Measurements from ENCODE around the gene KRT81.
"Not testable (repeated sequence)": the region's sequence is repeated elsewhere in the genome, so short reads cannot be mapped to it uniquely, and the experiment has no call there.

Gene KRT81

DNA sequence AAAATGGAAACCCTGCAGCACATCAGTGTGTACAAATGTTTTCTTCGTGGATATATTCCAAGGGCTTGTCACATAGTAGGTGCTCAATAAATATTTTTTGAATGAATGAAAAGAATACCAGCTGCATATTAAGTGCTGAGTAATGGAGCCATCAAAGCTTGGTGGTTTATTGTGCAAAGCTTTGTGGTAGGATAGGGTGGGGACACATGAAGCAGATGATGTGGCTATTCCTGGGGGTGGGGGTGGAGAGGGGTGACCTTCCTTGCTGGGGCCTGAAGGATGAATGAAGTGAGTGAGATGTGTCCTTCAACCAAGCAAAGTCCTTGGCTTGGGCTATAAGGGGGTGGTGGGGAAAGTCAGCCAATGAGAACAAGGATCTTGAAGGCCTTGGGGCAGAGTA, 4.3 kb upstream of the KRT81 start:
- no peak for DNase-seq

DNA sequence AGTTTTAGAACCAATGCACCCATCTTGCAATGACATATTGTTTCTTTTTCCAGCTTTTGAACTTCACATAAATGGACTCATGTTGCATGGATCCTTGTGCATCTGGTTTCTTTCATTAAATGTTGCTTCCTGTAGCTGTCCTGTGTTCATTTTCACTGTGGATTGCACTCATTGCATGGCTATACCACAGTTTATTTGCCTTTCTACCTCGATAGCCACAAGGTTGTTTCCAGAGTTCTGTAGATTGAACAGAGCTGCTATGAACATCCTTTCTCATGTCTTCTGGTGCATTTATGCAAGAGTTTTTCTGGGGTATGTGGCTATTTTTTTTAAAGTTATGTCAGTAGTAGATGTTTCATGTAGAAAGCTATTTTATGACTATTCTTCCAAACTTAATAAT, 3.5 kb upstream of the KRT81 start:
- DNase-seq = no peak

DNA sequence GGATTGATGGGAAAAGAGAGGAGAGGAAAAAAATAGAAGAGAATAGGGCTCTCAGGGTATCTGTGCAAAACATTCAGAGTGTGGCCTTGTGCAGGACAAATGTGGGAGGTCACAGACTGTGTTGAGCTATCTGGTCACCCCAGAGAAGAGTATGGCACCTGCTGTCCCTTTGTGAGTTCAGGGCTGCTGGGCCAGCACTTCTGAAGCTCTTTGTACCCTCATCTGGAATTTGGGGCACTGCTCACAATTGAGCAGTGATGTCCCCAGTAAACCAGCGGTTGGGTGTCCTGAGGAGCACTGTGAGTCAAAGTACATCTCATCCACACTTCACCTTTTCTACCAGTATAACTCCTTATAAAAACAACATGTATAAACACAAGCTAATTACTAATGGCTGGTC, 2.6 kb upstream of the KRT81 start:
- DNase-seq = no peak

DNA sequence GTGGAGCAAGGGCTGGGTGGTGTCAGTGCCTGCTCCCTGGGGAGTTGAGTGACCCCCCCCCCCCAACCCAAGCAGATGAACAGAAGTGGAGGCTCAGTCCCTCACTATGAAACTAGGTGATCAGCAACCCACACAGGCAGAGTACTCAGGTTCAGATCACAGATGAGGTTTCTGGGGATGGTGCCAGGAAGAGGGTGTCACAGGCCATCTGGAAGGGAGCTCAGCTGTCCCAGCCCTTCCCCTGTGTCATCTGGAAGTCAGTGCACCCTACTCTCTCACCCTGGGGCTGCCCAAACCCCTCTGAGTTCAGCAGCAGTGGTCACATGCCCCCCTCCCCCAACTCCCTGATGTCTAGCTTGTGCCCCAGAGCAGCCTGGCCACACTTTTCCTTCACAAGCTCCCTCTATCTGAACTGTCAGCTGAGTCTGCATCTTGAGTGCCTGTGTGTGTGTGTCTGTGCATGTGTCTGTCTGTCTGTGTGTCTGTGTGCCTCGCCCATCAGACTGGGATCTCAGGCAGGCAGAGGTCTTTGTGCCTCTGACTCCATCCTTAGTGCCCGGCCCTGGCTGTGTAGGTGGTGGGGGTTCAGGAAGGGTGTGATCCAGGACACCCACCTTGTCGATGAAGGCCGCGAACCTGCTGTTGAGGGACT, 725 bp downstream of the KRT81 start:
- not testable (repeated sequence) for DNase-seq

DNA sequence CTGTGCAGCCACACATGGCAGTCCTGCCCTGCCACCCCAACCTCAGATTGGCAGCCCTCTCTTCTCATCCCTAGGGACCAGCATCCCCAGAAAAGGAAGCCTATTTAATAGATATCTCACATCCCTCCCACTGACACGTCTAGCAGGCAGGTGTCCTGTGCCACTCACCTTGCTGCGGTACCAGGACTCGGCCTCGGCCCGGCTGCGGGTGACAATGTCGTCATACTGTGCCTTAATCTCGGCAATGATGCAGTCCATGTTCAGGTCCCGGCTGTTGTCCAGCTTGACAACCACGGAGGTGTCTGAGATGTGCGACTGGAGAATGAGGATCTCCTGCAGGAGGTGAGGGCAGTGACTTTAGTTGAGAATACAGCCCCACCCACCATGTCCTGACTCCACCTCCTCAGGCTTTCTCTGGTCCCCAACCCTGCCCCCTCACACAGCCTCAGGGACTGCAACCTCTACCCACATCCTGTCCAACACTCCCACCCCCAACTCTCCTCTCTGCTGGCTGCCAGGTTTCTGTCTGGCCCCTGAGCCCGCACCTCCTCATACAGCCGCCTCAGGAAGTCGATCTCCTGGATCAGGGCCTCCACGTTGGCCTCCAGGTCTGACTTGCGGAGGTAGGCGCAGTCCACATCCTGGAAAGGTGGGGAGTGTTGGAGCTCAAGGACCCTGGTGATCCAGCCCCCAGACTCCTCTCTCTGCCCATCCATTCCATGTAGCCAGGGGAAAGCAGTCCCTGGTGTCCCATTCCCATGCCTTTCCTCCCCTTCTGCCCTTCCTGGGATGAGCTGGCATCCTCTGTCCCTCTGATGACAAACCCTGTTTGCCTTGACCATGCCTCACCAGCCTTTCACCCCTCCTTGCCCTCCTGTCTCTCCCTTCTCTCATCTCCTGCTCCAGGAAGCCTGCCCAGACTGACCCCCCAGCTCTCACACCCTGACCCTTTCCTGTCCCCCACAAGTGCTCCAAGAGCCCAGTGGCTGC, 3.2 kb downstream of the KRT81 start:
- not testable (repeated sequence) for DNase-seq

DNA sequence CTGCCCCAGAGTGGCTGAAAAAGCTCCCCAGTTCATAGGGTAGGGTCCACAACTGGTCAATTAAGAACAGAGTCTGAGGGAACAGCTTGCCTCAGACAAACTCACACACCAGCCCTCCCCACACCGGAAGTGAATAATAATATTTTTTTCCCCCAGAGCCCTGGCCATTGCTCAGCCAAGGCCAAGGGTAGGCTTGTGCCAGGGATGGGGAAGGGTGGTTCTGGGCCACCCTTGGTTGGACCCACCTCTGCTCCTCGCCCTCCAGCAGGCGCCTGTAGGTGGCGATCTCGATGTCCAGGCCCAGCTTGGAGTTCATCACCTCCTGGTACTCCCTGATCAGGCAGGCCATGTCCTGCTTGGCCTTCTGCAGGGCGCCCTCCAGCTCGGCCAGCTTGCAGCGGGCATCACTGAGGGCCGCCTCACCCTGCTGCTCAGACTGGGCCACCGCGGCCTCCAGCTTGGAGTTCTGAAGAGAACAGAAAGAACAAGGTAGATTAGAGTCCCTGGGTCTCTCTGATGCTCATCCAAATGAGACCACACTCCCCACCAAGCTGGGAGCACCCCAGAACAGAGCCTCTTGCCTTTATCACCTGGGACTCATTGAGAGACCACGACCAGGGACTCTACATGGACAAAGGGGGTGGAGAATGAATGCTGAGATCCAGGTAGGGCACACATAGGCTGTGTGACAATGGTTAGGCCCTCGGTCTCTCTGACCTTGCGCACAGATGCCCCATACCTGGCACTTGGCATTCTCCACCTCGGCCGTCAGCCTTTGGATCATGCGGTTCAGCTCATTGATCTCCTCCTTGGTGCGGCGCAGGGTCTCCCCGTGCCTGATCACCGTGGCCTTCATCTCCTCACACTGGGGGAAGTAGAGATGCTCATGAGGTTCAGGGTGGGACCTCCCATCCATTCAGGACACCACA, 4.2 kb downstream of the KRT81 start:
- DNase-seq = not testable (repeated sequence)

DNA sequence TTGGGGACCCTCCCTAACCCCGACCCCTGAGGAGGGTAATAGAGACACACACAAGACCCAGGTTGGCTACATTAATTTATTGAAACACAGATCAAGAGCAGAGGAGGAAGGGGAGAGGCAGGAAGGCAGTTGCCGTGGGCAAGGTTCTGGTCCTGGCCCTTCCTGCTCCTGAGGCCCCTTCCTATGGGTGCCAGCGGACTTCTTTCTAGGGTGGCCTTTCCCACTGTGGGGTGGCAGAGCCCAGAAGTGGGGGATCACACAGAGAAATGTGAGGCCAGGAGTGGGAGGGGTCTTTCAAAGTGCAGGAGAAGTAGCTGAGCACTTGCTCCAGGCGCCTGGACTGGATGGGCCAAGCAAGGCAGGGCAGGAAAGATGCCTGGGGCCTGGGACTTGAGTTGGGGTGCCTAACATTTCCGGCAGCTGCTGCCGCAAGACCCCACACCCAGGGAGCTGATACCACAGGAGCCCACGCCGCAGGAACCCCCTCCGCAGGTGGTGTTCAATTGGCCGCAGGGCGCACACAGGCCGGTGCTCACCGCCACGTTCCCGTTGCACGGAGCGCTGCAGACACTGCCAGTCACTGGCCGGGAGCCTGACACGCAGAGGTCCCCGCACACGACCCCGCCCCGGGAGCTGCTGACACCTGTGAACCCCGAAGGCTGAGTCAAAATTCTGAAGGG, 5.3 kb downstream of the KRT81 start:
- no peak for DNase-seq

DNA sequence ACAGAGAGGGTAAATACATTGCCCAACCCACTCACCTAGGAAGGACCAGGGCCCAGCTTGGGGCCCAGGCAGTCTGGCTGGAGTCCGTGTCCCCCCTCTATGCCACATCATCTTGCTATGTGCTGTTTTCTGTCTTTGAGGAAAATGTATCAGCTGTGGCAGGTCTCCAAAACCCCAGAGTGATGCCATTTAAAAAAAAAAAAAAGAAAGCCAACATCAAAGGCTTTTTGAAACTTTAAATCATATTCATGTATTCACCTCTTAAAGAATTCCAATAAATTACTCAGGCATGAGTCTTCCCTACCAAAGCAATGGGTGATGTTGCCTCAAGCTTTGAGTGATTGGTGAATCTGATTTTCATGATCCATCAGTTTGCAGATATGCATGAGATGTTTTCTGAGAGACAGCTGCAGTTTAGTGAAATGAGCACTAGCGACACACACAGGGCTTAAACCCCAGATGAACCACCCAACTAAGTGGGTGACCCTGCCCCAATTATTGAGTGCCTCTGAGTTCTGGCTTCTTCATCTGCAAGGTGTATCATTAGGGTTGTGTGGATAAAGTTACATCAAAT, 6.1 kb downstream of the KRT81 start:
- no peak for DNase-seq

DNA sequence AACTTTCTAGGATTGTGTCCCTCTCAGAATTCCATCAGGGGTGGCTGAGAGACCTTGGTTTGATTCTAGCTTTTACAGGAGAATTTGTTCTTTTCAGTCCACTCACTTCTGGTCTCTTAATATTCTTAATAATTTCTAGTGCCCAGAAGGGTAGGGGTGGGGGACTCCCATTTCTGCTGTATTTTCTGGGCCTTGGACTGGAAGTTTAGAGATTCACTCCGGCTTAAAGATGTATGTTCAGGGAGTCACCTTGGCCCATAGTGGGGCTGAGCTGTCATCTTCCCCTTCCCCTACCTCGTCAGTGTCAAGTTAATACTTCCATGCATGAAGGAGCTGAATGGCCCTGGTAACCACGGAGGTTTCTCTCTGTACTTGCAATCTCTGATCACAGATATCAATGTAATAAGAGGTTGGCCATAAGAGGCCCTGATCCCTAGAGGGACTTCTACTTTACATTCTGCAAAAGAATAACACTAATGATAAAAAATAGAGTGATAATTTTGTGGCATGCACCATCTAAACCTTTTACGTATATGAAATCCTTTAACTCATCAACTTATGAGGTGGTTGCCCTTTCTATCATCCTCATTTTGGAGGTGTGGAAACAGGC, 6.7 kb downstream of the KRT81 start:
- DNase-seq = no peak

DNA sequence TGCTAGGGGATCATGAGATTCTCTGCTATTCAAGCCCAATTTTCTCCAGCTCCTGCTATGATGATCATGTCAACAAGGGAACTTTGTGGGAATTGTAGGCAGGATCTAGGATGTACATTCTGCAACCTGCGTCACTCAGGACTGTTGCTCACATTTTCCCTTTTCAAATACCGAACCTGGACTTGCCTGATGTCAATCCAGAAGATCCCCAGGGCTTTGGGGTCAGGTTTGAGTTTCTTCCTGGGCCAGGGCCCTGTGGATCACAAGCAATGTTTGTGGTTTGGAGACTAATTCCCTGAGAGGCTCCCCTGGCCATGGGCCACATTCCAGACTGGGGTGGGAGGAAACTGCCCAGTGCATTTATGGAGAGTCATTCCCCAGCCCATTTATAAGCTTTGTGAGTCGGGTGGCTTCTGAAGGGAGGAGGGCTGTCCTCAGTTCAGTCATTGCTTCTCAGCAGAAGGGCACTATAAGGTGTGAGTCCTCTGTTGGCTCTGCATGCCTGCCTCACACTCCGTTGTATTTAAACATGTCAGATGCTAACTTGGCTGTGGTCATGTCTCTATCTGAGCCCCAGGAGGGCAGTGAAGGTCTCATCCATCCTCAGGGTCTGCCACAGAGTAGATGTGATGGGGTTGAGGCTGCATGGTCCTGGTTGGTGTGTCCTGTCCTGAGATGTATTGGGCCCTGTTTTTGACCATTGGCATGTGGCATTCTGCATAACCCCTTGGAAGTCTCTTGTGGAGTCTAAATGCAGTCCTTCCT, 10.4 kb downstream of the KRT81 start:
- DNase-seq = no peak

DNA sequence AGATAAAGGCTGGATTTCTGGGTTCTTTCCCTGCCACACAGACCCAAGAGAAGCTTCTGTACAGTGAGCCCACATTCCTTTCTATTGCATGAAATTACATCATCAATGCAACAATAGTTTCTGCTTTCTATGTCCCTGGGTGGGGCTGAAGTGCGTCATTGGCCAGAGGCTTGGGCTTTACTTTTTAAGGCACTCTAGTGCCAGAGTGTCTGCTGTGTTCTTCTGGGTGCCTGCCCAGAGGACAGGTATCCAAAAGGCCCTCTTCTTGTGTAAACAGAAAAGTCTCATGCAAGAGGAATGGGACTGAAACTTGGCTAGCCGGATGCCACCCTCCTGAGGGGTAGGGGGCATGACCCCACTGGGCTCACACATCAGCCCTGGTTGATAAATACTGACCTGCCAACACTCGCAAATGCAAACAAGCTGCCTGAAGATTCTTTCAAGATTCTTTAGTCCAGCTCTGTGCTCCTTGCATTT, 11.0 kb downstream of the KRT81 start:
- DNase-seq = no peak

DNA sequence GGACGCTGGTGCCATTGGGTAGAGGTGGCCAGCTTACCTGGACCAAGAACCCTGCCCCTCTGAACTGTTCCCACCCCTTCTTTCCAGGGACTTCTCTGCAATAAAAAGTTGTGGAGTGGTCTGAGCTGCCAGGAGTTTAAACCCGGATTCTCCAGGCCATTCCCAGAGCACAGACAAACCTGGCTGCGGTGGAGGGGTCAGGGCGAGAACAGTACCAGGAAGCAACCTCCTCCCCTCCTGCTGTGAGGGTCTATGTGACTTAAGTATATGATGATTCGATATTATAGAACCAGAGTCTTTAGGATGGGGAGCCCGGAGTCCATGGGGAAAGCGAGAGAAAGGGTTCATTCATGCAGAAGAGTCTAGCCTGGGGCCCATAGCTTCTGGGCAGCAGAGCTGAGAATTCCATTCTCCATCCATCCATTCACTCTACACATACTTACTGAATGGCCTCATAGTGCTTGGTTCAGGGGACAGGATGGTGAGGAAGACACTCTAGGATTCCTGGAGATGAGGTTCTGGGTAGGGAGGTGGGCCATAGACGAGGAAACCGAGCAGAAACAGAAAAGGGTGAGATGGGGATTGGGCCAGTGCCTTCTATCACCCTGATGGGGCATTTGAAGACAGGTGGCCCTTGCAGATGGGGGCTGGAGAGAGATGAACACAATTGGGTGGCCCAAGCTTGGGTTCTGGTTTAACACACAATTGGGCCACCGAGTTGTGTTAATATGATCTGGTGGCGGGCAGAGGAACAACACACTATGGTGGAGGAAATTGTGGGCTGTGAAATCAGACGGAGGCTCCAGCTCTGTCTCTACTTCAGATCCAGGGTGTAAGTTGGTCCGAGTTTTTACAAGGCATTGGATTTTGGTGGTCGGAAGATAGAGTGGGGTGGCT, 11.7 kb downstream of the KRT81 start:
- DNase-seq = no peak

DNA sequence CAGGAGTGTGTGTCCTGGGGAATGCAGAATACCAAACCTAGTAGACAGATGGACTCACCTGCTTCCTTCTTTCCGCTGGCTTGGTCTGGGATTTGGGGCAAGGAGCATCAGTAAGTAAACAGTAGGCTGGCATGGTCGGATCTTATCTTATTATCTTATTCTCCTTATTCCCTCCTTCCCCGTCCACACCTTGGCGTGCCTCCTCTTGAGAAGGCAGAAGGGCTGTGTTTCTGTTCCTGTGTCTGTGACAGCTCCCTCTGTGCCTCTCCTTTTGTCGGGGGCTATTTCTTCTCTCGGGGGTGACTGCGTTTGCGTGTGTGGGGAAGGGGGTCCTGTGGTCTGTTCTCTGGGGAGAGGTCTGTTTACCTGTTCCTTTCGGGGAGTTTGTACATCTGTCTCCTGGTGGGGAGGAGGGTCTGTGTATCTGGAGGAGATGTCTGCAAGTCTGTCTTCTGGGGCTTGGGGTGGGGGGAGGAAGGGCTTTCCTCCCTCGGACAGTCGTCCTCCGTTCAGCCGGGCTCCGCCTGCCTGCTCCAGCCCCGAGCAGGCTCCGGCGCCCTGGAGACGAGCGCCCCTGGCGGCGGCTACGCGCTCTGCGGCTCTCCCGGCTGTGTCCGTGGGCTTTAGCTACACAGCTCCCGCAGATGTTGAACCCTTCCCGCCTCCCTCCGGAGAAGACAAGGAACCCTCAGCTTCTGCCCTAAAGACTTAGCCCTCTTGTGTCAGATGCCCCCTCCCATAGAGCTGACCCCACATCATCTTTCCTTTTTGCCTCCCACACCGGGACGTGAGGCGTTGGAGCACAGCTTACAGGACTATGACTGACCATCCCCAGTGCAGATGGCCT, 12.5 kb downstream of the KRT81 start:
- peak; percentile 49 to 62 (median 54) for DNase-seq

DNA sequence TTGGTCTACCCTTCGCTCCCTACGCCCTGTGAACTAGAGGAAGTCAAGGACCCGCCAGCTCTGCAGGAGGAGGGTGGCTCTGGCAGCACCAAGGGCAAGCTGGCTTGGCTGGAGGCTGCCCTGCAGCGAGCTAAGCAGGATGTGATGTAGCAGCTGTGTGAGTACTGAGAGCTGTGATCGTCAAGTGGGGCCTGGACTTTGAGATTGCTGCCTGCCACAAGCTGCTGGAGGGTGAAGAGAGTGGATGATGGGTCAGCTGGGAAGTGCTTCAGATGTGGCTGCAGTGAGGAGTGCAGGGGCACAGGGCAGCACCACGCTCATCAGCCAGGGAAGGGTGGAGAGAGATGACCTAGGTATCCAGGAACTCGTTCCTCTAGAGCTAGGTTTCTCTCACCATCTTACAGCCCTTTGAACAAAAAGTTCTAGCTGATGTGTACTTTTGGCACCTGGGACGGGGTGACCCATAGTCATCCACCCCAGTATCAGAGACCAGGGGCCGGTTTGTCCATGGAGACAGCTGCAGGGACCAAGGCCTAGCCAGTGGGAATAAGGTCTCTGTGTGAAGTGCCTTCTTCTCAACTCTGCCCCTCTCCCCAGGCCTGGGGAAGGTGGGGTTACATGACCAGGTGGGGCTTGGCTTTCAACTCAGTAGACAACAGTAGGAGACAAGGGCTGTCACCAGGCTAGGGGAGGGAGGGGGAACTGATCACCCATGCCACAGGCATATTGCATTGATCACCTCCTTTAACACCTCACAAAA, 13.7 kb downstream of the KRT81 start:
- no peak for DNase-seq

DNA sequence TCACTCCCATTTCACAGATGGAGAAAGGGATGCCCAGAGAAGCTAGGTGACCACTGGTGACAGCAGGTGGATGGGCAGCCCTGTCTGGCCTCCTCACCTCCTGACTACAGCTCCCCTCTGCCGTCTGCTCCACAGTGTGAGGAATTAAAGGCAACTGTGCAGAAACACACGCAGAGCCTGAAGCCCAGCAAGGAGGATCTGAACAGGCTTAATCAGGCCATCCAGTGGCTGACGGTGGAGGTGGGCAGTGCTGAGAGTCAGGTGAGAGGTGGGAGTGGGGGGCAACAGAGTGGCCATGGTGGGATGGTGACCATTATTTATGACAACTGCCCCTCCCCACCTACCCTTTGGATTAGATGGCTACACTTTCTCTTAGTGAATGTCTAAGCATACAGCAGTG, 15.6 kb downstream of the KRT81 start:
- DNase-seq = no peak

DNA sequence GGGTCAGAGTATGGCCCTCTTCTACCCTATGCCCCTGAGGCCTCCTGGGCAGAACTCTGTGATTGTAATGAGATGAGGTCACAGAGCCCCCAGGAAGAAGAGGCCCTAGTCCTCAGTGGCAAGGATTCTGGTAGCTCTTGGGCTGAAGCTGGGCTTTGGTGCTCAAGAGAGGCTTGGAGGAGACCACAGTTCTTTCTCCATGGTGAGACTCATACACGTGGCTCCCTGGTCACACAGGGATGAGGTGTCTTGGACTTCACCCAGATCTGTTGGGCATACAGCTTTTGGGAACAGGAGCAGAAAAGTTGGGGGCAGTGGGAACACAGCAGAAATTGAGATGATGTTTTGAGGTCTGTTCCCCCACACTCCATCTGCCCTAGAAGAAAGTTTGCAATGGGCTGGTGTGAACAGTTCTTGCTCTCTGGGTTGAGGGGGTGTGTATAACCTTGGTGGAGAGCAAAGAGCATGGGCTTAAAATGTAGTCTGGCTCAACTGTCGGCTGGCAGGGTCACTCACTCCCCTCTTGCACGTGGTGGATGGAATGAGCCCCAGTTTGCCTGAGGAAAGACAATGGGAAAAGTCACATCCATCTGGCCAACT, 16.7 kb downstream of the KRT81 start, which contains the start of gene KRT86:
Gene KRT86, plus strand, starts transcription at position 125 of the 600 bp plus-strand sequence. CDS start 27,272 bp downstream, outside the sequence.
- no peak for DNase-seq

DNA sequence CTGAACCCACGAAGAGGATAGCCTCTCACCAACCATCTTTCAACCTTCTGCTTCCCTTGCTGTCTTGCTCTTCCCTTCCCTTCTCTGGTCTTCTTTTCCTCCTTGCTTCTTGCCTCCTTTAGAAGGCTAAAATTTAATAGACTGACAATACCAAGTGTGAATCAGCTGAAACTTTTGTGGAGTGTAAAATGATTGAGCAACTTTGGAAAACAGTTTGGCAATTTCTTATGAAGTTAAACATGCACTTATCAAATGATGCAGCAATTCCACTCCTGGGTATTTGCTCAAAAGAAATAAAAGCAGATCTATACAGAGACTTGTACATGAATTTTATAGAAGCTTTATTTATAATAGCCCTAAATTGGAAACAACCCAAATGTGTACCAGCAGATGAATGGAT, 20.2 kb downstream of the KRT81 start:
- DNase-seq = no peak
